ENCODE results near the gene ABCC4. TPM values are rescaled to one million over a fixed set of nuclear protein-coding genes. Genes with fewer than 3 reads are reported as not detected.

ABCC4 gene
- total and polyA plus RNA-seq, 2 of the 13 experiments (the other 11 are each of a cell fraction or from before 2014, with no cell fraction given) = 4.2 to 11.3 TPM

DNA sequence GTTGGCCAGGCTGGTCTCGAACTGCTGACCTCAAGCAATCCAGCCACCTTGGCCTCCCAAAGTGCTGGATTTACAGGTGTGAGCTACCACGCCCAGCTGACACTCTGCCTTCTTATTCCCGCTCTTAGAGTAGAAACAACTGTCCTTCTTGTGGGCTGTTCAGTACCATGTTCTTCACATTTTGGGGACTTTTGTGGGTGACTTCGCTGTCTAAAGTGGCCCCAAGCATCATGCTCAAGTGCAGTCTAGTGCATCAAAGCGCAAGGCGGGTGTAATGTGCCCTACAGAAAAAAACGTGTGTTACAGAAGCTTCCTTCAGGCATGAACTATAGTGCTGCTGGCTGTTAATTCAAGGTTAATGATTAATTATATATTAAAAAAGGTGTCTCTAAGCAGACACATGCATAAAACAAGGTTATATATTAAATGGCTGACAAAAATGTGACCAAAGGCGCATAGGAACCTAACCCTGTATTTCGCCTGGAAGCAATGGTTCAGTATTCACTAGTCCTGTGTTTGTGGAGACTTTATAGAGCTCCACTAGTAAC, 38.3 kb downstream of the ABCC4 start (continued):
- TF ChIP-seq HMGXB3 (CRISPR knock-in tag; IDR thresholded peaks at IDR 0.05; ENCODE audit: borderline replicate concordance) (no peak), SYNCRIP (IDR thresholded peaks at IDR 0.05; ENCODE audit: insufficient read depth, low read depth, low read length) (no peak), KLF15 (CRISPR knock-in tag; IDR thresholded peaks at IDR 0.05; ENCODE audit: borderline replicate concordance) (no peak)

DNA sequence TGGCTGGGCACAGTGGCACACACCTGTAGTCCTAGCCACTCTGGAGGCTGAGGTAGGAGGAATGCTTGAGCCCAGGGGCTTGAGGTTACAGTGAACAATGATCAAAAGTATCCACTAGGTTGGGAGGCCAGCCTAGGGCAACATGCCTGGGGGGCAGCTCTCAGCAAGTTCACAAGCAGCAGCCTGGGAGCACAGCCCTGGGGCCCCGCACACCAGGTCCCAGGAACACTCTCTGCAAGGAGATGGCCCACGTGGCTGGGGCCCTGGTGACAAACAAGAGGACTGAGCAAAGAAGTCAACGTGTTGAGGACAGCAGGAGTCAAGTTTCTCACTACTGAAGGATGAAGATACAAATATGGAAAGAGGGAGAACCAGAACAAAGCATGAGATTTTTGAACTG, 39.3 kb downstream of the ABCC4 start:
- Histone ChIP-seq H3K9ac (ENCODE audit: insufficient read depth, low read depth, low read length) (no peak overlapping the region), H2AFZ (ENCODE audit: low read length) (no peak overlapping the region), H3K4me1 (ENCODE audit: insufficient read depth, low read length) (peaks cover 50% of the 10 kb centered on the region), H3K4me3 (replicated peaks in 1 of 3; ENCODE audit: insufficient read depth in 1 of 3, low read depth in 2 of 3, low read length in 3 of 3) (no peak overlapping the region), H3K27me3 (ENCODE audit: control insufficient read depth in 1 of 2, insufficient read depth in 2 of 2, low read length in 2 of 2) (no peaks in the 10 kb centered on the region), H4K20me1 (ENCODE audit: insufficient read depth, low read length) (no peaks in the 10 kb centered on the region), H3K4me2 (ENCODE audit: low read depth, low read length) (no peak overlapping the region), H3K79me2 (ENCODE audit: insufficient read depth, low read length) (no peaks in the 10 kb centered on the region), H3K27ac (ENCODE audit: extremely low read length, insufficient read depth, low read length) (no peak overlapping the region), H3K36me3 (replicated peaks in 1 of 2; ENCODE audit: control insufficient read depth in 1 of 2, insufficient read depth in 2 of 2, low read length in 2 of 2) (no peaks in the 10 kb centered on the region; a peak in 1 of 5 replicates), H3K9me3 (ENCODE audit: low read length) (no peaks in the 10 kb centered on the region)
- ChIA-PET POLR2A (no interaction called here), CTCF (ENCODE audit: low intra/inter-chr PET ratio, low total read pairs) (no interaction called here)
- in situ Hi-C loops (cut with HindIII; ENCODE audit: extremely low pct_ligation_motif_present, low pct_unique_long_range_greater_than_20kb) = no loop called here
- FAIRE-seq (no peak), ATAC-seq (no peak), DNase-seq (ENCODE audit: low spot score) (no peak)
- TF ChIP-seq CBX2 (IDR thresholded peaks at IDR 0.05; ENCODE audit: low read depth, low read length) (no peak), CBX2 (CRISPR knock-in tag; IDR thresholded peaks at IDR 0.05; ENCODE audit: low read depth) (no peak), ZNF687 (CRISPR knock-in tag; IDR thresholded peaks at IDR 0.05) (peak; percentile 36)
- intact Hi-C loops (cut with micrococcal nuclease; ENCODE audit: unreplicated experiment) = no loop called here
- WGBS (ENCODE audit: low lambda C conversion rate) = 61% methylated on average over 3 of the region's 3 CpGs
- BruUV-seq (replicated peaks) = no TSS peak

Measured in HepG2 (cell line).